ENCODE measurements around the gene COA8.
A peak's percentile ranks its signal among the peaks of the same experiment; 100 is the strongest.

COA8 gene

DNA sequence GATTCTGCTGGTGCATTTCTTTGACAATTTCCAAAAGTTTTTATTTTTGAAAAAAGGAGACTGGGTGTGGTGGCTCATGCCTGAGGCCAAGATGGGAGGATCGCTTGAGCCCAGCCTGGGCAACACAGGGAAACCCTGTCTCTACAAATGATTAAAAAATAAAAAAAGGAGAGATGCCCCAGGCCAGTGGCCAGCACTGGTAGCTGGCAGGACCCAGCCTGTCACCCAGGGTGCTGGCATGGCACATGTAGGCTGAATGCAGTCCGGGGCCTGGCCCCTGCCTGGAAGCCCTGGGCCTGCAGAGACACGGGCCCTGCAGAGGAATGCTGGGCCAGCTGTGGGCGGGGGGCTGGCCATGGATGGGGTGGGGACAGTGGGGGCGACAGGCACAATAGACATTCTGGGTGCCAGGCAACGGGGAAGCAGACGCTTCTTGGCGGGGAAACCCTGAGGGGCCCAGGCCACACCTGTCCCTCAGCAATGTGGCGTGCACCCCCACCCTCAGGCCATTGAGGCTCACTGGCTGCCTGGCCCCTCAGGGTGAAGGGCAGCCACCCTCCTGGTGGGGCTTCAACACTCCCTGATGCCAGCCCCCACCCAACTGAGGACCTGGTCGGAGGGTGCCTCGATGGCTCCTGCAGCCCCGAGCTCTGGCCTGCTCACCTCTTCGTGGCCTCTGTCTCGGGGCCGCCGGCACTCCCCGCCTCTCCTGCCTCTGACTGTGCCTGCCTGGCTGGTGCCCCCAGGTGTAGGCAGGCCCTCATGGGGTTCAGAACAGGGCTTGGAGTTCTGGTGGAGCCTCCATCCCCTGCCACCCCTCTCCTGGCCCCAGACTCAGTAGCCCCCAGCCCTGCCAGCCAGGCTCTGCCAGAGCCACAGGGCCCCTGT lies 21.7 kb upstream of the COA8 start:
- H3K4me3 Mint-ChIP-seq, result no peak overlapping the region
- ATAC-seq, result no peak
- DNase-seq, result no peak
- no peaks in the 10 kb centered on the region for H3K9me3 Mint-ChIP-seq
- no peak overlapping the region for H3K27ac Mint-ChIP-seq
- peaks cover 17% of the 10 kb centered on the region for H3K27me3 Mint-ChIP-seq
- H3K4me1 Mint-ChIP-seq, result no peaks in the 10 kb centered on the region

DNA sequence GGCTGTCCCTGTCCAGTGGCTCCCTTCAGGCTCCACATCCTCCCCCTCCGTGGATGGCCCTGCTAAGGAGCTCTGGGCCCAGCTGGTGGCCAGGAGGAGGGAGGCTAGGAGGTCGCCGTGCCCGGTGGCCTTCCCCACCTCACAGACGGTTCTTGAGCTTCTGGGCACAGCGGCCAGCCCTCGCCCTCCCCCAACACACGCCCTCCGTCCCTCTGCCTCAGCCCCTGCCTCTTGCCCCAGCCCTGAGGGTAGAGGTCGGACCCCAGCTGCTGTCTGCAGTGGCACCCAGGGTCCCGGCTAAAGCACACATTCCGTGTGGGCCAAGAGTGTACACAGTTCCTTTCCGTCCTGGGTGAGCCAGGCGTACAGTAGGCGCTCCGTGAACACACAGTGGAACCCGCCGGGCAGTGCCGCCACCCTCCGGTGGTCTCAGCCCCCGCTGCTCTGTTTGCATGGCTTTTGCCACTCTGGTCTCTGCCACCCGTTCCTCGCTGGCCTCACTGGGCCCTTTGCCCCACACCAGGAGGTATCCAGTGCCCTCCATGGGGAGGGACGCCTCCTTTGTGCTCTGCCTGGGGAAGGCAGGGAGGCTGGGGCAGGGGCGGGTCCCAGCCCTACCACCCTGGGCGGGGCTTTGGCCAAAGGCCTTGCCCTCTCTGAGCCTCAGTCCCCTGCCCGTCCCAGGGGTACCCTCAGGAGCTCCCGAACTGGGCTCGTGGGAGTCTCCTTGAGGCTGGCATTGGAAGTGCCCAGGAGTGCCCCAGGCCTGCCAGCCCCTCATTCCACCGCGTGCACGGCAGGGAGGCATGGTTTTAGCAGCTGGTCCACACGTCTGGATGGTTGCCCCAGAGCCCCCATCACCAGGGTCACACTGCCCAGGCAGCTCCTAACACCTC lies 20.8 kb upstream of the COA8 start:
- no peak overlapping the region for H3K4me3 Mint-ChIP-seq
- H3K9me3 Mint-ChIP-seq, result no peaks in the 10 kb centered on the region
- H3K4me1 Mint-ChIP-seq, result peaks cover 6% of the 10 kb centered on the region
- peaks cover 17% of the 10 kb centered on the region for H3K27me3 Mint-ChIP-seq
- peak overlapping the region in 1 of 2 donors; percentile 48 for H3K27ac Mint-ChIP-seq
- ATAC-seq, result no peak
- DNase-seq, result no peak

DNA sequence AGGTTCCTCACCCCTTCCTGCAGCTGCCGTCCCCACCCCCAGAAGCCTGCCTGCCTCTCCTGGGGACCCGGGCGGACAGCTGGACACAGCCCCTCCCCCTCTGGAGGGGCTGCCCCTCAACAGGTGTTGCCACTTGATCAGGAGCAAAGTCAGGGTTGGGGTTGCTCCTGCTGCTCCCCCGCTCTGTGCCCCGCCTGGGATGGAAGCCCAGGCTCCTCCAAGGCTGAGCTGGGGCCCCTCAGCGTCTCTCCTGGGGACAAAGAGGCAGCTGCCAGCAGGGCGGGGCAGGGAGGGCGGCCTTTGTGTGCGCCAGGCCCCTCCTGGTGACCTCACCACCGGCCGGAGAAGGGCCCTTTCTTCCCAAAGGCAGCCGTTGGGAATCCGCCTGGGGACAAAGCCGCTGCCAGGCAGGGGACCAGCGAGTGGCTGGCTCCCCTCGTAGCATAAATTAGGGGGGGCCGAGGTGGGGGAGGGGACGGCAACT lies 20.1 kb upstream of the COA8 start:
- no peak for ATAC-seq
- no peaks in the 10 kb centered on the region for H3K9me3 Mint-ChIP-seq
- DNase-seq, result no peak
- no peak overlapping the region for H3K27ac Mint-ChIP-seq
- peaks cover 17% of the 10 kb centered on the region for H3K27me3 Mint-ChIP-seq
- H3K4me3 Mint-ChIP-seq, result no peak overlapping the region
- peaks cover 6% of the 10 kb centered on the region for H3K4me1 Mint-ChIP-seq

DNA sequence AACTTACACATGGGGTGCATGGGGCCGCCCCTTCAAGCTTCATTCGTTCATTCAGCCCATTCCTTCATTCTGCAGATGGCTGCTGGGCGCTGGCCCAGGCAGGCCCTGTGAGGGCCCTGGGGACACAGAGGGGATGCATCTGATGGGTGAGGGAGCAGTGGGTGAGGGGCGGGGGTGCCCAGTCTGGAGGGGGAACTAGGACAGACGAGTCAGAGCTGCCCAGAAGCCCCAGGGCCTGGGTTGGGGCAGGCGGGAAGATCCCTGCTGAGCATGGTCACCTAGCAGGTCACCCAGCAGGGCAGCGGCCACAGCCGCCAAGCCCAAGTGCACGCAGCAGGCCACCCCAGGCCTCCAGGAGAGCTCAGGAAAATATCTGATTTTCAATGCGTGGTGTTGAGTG lies 19.6 kb upstream of the COA8 start:
- no peak for DNase-seq
- Mint-ChIP-seq H3K4me1 (peaks cover 6% of the 10 kb centered on the region), H3K27me3 (peaks cover 17% of the 10 kb centered on the region), H3K27ac (no peak overlapping the region), H3K4me3 (no peak overlapping the region), H3K9me3 (no peaks in the 10 kb centered on the region)
- ATAC-seq, result no peak

DNA sequence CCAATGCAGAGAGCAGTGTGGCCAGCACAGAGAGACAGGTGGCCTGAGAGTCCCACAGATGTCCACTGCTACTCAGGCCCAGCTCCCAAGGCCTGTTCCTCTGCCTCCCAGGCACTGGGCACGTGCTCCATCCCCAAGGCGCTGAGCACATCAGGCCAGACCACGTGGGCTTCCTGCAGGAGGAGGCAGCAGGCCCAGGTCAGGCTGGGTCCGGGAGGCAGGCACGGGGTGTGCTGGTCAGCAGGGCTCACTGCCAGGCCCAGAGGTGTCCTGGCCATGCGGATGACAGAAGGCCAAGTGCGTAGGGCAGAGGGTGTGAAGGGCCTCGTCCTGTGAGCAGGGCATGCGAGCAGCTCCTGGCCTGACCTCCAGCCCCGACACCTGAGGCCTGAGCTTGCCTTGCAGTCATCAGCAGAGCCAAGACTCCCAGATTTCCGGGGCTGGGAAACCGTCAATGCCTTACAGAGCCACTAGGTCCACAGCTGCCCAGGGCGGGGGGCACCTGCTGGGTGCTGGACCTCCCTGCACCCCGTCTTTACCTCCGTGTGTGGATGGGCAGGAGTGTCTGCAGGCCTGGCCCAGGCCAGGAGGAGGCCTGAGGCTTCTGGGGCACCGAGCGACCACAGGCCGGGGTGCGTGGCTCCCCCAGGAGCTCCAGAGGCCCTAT lies 18.9 kb upstream of the COA8 start:
- Mint-ChIP-seq H3K9me3 (no peaks in the 10 kb centered on the region), H3K4me1 (peaks cover 6% of the 10 kb centered on the region), H3K27me3 (peaks cover 17% of the 10 kb centered on the region), H3K27ac (no peak overlapping the region), H3K4me3 (peak overlapping the region in 1 of 2 donors; percentile 3)
- no peak for DNase-seq
- no peak for ATAC-seq

DNA sequence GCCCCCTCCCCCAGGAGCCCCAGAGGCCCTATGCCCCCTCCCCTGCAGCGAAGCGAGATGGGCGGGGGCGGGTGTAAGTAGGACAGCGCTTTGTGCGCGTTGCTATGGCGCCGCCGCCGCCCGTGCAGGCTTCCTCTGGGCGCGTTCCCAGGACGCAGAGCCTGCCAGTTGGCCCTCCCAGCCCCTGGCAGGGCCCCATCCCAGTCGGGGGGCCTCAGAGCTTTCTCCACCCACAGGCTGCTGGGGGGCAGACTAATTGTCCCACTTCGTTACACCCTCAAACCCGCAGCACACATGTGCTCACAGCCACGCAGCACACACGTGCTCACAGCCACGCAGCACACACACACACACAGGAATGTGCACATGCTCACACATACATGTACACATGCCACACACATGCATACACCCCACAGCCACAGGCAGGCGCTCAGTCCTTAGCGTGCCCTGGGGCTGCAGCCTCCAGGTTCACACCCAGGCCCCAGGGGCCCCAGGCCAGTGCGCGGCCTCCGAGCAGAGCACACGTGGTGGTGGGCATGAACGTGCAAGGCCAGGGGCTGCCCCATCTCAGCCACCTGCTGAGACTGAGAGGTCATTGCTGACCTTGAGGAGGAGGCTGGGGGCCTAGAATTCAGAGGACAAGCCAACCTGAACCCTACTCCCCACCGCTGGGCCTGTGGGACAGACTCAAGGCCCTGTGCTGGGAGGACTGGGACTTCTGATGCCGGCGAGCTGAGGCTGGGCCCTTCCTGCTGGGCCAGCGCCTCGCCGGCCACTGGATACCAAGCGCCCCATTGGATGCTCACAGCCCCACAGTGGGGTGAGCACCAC lies 18.2 kb upstream of the COA8 start:
- H3K4me1 Mint-ChIP-seq, result peaks cover 6% of the 10 kb centered on the region
- H3K4me3 Mint-ChIP-seq, result no peak overlapping the region
- peaks cover 10% of the 10 kb centered on the region for H3K27me3 Mint-ChIP-seq
- ATAC-seq (no peak), DNase-seq (no peak)
- H3K27ac Mint-ChIP-seq, result no peak overlapping the region
- H3K9me3 Mint-ChIP-seq, result no peaks in the 10 kb centered on the region

DNA sequence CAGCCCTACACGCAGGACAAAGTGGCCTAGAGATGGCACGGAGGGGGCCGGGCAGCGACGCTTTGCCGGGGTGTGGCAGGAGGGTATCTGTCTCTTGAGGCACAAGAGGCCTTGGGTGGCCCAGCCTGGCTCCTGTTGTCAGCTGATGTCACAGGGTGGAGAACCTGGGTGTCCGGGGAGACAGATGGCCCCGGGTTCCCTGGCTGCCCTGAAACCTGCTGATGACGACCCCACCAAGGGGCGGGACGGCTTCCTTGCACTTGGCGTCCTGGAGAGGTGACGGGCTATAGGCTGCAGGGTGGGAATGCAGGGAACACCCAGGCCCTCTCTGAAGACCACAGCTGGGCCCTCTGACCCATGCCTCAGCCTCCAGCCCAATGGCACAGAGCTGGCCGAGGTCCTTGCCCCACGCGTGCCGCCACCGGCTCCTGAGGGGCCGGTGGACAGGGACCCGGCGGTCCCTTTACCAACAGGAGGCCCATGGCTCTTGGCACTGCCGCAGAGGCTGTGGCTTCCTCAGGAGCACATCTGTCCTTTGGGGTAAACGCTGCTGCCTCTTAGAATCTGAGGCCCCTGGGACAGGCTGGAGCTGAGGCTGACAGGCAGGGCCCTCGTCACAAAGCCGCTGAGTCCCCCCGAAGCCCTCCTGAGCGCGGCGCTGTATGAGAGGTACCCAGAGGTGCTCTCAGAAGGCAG lies 17.4 kb upstream of the COA8 start:
- no peak overlapping the region for H3K27ac Mint-ChIP-seq
- H3K4me1 Mint-ChIP-seq, result peaks cover 6% of the 10 kb centered on the region
- DNase-seq (no peak), ATAC-seq (no peak)
- H3K27me3 Mint-ChIP-seq, result peaks cover 4% of the 10 kb centered on the region
- H3K4me3 Mint-ChIP-seq, result no peak overlapping the region
- no peaks in the 10 kb centered on the region for H3K9me3 Mint-ChIP-seq

DNA sequence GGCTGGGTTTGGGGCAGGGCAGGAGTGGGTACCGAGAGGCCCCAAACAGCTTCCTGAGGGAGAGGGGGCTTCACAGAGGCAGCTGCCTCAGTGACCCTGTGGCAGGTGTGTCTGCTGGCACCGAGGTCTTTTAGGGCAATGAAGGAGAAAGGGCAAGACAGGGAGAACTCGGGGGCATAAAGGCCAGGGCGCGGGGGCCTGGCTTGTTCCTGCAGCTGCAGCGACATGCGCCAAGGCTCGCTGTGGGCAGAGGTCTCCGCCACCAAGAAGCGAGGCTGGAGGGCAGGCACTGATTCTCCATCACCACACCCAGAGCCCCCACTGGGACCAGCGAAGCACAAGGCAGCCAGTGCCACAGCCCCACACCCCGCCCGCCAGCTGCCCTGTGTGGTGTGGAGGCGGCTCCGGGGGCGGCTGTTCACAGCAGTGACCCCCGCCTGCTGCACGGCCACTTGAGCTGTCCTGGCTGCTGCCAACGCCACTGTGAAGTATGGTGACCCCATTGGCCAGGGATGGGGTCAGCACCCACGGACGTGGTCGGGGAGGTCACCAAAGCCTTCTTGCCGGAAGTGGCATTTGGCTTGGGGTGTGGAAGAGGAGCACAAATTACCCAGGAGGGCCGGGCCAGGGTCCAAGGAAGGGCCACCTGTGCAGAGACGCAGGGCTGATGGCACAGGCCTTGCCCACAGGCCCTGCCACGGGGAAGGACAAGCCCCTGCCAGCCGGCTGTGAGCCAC lies 16.7 kb upstream of the COA8 start:
- Mint-ChIP-seq H3K27ac (no peak overlapping the region), H3K27me3 (no peaks in the 10 kb centered on the region), H3K9me3 (no peaks in the 10 kb centered on the region), H3K4me3 (no peak overlapping the region), H3K4me1 (peaks cover 6% of the 10 kb centered on the region)
- DNase-seq (no peak), ATAC-seq (no peak)

DNA sequence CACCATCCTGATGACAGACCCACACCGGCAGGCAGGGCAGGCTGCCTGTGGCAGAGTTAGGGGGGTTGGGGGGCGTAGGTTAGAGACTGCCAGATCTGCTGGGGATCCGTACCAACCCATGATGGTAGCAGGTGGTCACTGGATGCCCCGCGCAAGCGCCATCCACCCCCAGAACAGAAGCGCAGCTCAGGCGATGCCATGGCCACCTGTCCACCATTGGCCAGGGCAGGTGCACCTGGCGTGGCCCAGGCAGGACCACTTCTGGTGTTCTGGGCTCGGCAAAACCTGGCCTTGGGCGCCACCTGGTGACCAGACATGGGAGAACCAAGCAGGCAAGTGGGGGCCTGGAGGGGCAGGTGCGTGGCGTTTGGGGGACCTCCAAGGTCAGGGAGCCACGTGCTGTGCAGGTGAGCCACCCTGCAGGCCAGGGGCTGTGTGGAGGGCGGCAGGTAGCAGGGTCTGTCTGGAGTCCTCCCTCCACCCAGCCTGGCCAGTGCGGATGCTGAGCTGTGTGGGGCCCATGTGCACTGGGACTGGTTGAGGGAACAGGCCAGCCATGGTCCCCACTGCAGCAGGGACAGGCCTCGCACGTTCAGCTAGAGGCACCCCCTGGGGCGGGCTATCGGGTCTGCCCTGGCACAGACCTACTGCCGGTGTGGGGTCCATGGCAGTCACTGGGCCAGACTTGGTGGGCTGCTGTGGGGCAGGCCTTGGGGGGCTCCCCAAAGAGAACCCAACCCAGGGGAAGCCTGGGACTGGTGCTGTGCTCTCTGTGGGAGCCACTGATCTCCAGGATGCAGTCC lies 15.9 kb upstream of the COA8 start:
- ATAC-seq (peak; percentile 76), DNase-seq (peak; percentile 75 to 77)
- H3K4me3 Mint-ChIP-seq, result no peak overlapping the region
- no peaks in the 10 kb centered on the region for H3K9me3 Mint-ChIP-seq
- H3K4me1 Mint-ChIP-seq, result peaks cover 6% of the 10 kb centered on the region
- H3K27me3 Mint-ChIP-seq, result no peaks in the 10 kb centered on the region
- H3K27ac Mint-ChIP-seq, result no peak overlapping the region

DNA sequence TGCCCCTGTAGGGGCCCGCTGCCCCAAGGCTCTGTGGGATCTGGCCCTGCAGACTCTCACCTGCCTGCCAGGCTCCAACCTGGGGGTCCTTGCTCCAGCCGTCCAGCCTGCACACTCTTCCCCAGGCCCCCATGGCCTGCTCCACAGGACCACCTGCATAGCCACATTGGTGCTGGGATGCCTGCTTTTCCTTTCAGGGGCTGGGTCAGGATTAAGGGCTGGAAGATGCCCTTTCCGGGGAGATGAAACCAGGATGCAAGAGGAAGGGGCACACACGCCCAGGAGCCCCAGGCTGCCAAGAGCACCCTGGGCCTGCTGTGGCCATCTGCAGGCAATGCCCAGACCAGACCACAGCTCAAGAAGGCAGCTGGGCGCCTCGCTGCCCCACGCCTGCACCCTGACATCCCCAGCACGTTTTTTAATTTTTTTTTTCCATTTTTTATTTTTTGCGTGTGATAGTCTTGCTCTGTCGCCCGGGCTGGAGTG lies 15.3 kb upstream of the COA8 start:
- no peak for ATAC-seq
- peak overlapping the region in 1 of 2 donors; percentile 63 for H3K27ac Mint-ChIP-seq
- H3K4me3 Mint-ChIP-seq, result no peak overlapping the region
- no peak for DNase-seq
- peaks cover 6% of the 10 kb centered on the region for H3K4me1 Mint-ChIP-seq
- H3K27me3 Mint-ChIP-seq, result no peaks in the 10 kb centered on the region
- H3K9me3 Mint-ChIP-seq, result no peaks in the 10 kb centered on the region

DNA sequence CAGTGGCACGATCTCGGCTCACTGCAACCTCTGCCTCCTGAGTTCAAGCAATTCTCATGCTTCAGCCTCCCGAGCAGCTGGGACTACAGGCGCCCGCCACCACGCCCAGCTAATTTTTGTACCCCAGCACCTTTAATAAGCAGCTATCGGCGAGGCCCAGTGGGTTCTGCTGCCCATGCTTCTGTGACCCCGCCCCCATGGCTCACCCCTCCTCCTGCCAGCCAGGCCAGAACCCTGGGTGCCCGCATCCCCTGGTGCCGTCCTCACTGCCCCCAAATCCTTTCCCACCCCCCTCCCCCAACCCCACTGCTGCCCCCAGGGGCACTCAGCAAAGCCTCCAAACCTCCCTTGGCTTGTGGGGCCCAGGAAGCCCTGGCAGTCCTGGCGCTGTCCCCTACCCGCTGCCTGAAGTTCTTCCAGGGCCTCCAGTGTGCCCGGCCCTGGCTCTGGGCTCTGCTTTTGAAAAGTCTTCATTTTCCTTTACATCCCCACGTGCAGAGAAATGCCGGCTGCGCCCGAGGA lies 14.8 kb upstream of the COA8 start:
- peak overlapping the region in 1 of 2 donors; percentile 63 for H3K27ac Mint-ChIP-seq
- H3K4me3 Mint-ChIP-seq, result no peak overlapping the region
- no peaks in the 10 kb centered on the region for H3K9me3 Mint-ChIP-seq
- no peaks in the 10 kb centered on the region for H3K27me3 Mint-ChIP-seq
- peaks cover 6% of the 10 kb centered on the region for H3K4me1 Mint-ChIP-seq
- DNase-seq, result no peak
- no peak for ATAC-seq

DNA sequence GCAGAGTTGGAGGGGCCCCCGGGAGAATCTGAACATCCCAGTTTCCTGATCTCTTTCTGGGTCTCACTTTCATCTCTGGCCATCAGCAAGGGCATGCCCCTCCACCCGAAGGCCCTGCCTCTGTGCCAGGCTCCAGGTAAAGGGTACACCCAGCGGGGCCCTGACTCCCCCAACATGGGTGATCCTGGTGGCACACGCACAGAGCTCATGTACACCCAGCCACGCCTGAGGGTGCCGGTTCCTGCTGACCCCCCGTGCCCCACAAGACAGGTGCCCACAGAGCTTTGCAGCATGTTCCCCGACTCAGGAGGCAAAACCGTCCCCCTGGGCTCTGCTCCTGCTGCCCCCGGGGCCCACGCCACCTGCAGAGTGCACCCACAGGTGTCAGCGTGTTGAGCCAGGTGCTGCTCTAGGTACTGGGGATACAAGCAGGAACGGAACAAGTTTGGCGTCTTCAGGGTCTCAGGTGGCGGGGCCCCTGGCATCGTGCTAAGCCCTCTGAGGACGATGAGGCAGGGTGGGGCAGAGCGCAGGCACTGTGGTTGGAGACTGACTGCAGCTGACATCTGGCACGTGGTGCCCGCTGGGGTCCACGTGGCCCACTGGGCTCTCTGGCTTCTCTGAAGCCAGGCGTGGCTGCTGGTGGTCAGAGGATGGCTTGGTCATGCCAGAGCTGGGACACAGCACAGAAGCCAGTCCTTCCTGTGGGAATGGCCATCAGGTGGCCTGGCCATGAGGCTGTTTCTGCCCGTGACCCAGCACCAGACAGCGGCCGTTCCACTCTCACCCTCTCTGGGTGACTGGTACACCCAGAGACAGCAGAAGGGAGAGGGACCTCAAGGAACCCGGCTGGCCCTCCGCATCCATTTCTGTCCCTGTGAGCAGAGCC lies 14.1 kb upstream of the COA8 start:
- Mint-ChIP-seq H3K27me3 (no peaks in the 10 kb centered on the region), H3K9me3 (no peaks in the 10 kb centered on the region), H3K4me3 (no peak overlapping the region), H3K4me1 (peaks cover 6% of the 10 kb centered on the region), H3K27ac (no peak overlapping the region)
- no peak for DNase-seq
- ATAC-seq, result no peak
